Measurements from ENCODE around the gene GRXCR2.

GRCh38 chr5:145918397-145918796 lies 45.6 kb upstream of the GRXCR2 start:
- TF ChIP-seq EZH2phosphoT487 (IDR thresholded peaks at IDR 0.05; ENCODE audit: insufficient read depth, low read depth) (no peak), EZH2 (IDR thresholded peaks at IDR 0.05; ENCODE audit: insufficient read depth, poor library complexity, severe bottlenecking) (no peak)
